HG03520 (cell line): ENCODE data around the gene MAP3K12.
"Not testable (repeated sequence)": the region's sequence is repeated elsewhere in the genome, so short reads cannot be mapped to it uniquely, and the experiment has no call there.

ENCODE experiments used
- ATAC-seq: cut with Tn5 transposase; IDR thresholded peaks from one replicate; pipeline ENCODE4 v1.9.1; 2021; ENCODE audit warnings: mild to moderate bottlenecking, moderate library complexity; ENCODE audit not compliant: unreplicated experiment

MAP3K12 gene

GRCh38 chr12:53492830-53493609 is 6.2 kb downstream of the MAP3K12 start:
- ATAC-seq = peak; percentile 77

GRCh38 chr12:53492188-53492587 is 7.1 kb downstream of the MAP3K12 start:
- no peak for ATAC-seq

GRCh38 chr12:53489242-53489864 is 9.9 kb downstream of the MAP3K12 start:
- ATAC-seq = no peak

GRCh38 chr12:53486736-53487487 is 12.3 kb downstream of the MAP3K12 start:
- ATAC-seq = no peak

GRCh38 chr12:53485955-53486735 is 13.1 kb downstream of the MAP3K12 start:
- no peak for ATAC-seq

GRCh38 chr12:53484686-53485575 is 14.3 kb downstream of the MAP3K12 start:
- ATAC-seq = no peak

- no peak for ATAC-seq
These were observed 15.3 kb downstream of the MAP3K12 start for GRCh38 chr12:53483979-53484377.

GRCh38 chr12:53483225-53483978 is 15.9 kb downstream of the MAP3K12 start:
- ATAC-seq = no peak

GRCh38 chr12:53482626-53483168 is 16.6 kb downstream of the MAP3K12 start:
- no peak for ATAC-seq

GRCh38 chr12:53481939-53482586 is 17.2 kb downstream of the MAP3K12 start:
- ATAC-seq = no peak

- ATAC-seq = not testable (repeated sequence)
These were observed 17.8 kb downstream of the MAP3K12 start for GRCh38 chr12:53481458-53481857.

- no peak for ATAC-seq
These were observed 18.5 kb downstream of the MAP3K12 start for GRCh38 chr12:53480491-53481442.

GRCh38 chr12:53479331-53479730 is 19.9 kb downstream of the MAP3K12 start:
- ATAC-seq = no peak

GRCh38 chr12:53478865-53479264 is 20.4 kb downstream of the MAP3K12 start:
- ATAC-seq = no peak

GRCh38 chr12:53476769-53477209 is 22.5 kb downstream of the MAP3K12 start:
- no peak for ATAC-seq

GRCh38 chr12:53474819-53475218 is 24.4 kb downstream of the MAP3K12 start:
- no peak for ATAC-seq

- no peak for ATAC-seq
These were observed 25.2 kb downstream of the MAP3K12 start for GRCh38 chr12:53474077-53474476.
